Measurements from ENCODE around the gene CHD9. TPM values are rescaled to one million over a fixed set of nuclear protein-coding genes. Genes with fewer than 3 reads are reported as not detected.

The CHD9 gene
- total and polyA plus RNA-seq, 9 of the 15 experiments (the other 6 are each of a cell fraction or from before 2014, with no cell fraction given): 29.0 to 69.3 (median 40.6) TPM

DNA sequence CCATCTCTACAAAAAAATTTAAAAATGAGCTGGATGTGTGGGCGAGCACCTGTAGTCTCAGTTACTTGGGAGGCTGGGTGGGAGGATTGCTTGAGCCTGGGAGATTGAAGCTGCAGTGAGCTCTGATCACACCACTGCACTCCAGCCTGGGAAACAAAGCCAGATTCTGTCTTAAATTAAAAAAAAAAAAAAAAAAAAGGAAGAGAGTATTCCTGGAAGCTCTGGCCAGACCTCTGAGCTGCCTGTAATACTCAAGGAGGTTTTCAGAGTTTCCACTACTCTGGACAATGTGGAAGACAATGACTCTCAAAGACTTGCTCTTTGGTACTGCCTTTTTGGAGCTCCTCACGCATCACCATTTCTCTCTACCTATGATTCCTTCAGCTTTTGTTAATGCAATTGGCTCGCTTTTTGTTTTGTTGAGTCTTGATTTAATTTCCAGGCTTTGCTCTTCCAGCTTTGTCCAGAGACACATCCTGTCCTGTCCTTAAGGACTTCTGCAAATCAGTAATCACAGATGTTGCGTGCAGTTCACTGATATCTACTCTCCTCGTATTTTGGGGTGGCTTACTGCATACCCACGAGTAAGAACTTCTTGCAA is 10.8 kb downstream of the CHD9 start:
- ChIA-PET POLR2A (interaction anchor here (0.6 to 1.6 kb wide), 4 partner anchors 9 to 230 kb away, joined by 3 to 8 read pairs (median 4); no protein-coding TSS in a partner anchor), CTCF (ENCODE audit: low intra/inter-chr PET ratio) (no interaction called here)
- H4K20me1 ChIP-seq (replicated peaks; ENCODE audit: control insufficient read depth, insufficient read depth, low read length): 0 out of 2 replicates have a peak, but pooled peaks cover 3% of the 10 kb centered on the region
- no TSS peak for BruUV-seq (replicated peaks)
- H3K4me3 ChIP-seq: no peak overlapping the region
- DNase-seq (ENCODE audit: extremely low read depth in 1 of 4, low spot score in 3 of 4) (peak in 1 of 4 experiments; percentile 41), ATAC-seq (peak; percentile 63), FAIRE-seq (no peak)
- H2AFZ ChIP-seq (ENCODE audit: low read depth, low read length): no peak overlapping the region
- peaks cover 88% of the 10 kb centered on the region for H3K79me2 ChIP-seq (ENCODE audit: control insufficient read depth, insufficient read depth, low read length)
- no peak overlapping the region for H3K27ac ChIP-seq (ENCODE audit: extremely low read depth, low read depth, low read length)
- 29% methylated on average over 6 of the region's 6 CpGs for WGBS (ENCODE audit: insufficient coverage, low coverage, missing lambda C conversion rate)
- H3K9ac ChIP-seq (ENCODE audit: insufficient read depth in 1 of 2, low read depth in 2 of 2, low read length in 2 of 2): no peak overlapping the region
- peaks cover 0 to 14% of the 10 kb centered on the region in 2 experiments; a peak in 2 of 5 replicates for H3K4me1 ChIP-seq (replicated peaks in 1 of 2; ENCODE audit: control insufficient read depth in 2 of 2, insufficient read depth in 2 of 2, low read length in 2 of 2)
- H3K9me1 ChIP-seq (ENCODE audit: control insufficient read depth, insufficient read depth, low read length): no peaks in the 10 kb centered on the region
- no peak overlapping the region for H3K4me2 ChIP-seq (ENCODE audit: insufficient read depth, low read length)
- H3K36me3 ChIP-seq (ENCODE audit: control insufficient read depth, insufficient read depth, low read length): peaks cover 30% of the 10 kb centered on the region; the same call in 2 of the 3 replicates
- no peaks in the 10 kb centered on the region for H3K9me3 ChIP-seq (replicated peaks; ENCODE audit: control insufficient read depth, insufficient read depth, low read depth, low read length)
- H3K27me3 ChIP-seq (ENCODE audit: control insufficient read depth in 2 of 2, insufficient read depth in 2 of 2, low read length in 2 of 2): no peaks in the 10 kb centered on the region
- in situ Hi-C loops (cut with MboI) (no loop called here), intact Hi-C loops (cut with micrococcal nuclease) (no loop called here)
- TF ChIP-seq, protein P1, sequence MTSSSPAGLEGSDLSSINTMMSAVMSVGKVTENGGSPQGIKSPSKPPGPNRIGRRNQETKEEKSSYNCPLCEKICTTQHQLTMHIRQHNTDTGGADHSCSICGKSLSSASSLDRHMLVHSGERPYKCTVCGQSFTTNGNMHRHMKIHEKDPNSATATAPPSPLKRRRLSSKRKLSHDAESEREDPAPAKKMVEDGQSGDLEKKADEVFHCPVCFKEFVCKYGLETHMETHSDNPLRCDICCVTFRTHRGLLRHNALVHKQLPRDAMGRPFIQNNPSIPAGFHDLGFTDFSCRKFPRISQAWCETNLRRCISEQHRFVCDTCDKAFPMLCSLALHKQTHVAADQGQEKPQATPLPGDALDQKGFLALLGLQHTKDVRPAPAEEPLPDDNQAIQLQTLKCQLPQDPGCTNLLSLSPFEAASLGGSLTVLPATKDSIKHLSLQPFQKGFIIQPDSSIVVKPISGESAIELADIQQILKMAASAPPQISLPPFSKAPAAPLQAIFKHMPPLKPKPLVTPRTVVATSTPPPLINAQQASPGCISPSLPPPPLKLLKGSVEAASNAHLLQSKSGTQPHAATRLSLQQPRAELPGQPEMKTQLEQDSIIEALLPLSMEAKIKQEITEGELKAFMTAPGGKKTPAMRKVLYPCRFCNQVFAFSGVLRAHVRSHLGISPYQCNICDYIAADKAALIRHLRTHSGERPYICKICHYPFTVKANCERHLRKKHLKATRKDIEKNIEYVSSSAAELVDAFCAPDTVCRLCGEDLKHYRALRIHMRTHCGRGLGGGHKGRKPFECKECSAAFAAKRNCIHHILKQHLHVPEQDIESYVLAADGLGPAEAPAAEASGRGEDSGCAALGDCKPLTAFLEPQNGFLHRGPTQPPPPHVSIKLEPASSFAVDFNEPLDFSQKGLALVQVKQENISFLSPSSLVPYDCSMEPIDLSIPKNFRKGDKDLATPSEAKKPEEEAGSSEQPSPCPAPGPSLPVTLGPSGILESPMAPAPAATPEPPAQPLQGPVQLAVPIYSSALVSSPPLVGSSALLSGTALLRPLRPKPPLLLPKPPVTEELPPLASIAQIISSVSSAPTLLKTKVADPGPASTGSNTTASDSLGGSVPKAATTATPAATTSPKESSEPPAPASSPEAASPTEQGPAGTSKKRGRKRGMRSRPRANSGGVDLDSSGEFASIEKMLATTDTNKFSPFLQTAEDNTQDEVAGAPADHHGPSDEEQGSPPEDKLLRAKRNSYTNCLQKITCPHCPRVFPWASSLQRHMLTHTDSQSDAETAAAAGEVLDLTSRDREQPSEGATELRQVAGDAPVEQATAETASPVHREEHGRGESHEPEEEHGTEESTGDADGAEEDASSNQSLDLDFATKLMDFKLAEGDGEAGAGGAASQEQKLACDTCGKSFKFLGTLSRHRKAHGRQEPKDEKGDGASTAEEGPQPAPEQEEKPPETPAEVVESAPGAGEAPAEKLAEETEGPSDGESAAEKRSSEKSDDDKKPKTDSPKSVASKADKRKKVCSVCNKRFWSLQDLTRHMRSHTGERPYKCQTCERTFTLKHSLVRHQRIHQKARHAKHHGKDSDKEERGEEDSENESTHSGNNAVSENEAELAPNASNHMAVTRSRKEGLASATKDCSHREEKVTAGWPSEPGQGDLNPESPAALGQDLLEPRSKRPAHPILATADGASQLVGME (CRISPR knock-in tag; IDR thresholded peaks at IDR 0.05): no peak
- TF ChIP-seq SOX6 (IDR thresholded peaks at IDR 0.05) (no peak), ZNF24 (IDR thresholded peaks at IDR 0.05) (no peak), CBFA2T3 (IDR thresholded peaks at IDR 0.05) (peak; percentile 63; the same call in 1 of the 2 replicates), CHCHD3 (CRISPR knock-in tag; IDR thresholded peaks at IDR 0.05) (no peak), CEBPG (CRISPR knock-in tag; IDR thresholded peaks at IDR 0.05) (no peak; the same call in 1 of the 2 replicates), CEBPG (tag; conservative IDR thresholded peaks at IDR 0.05 in 1 of 2, IDR thresholded peaks at IDR 0.05 in 1 of 2) (0 out of 4 replicates have a peak, but pooled peaks of 1 of the 2 experiments have one; percentile 42), RCOR1 (IDR thresholded peaks at IDR 0.05; ENCODE audit: borderline replicate concordance in 1 of 2, low read depth in 2 of 2, low read length in 2 of 2) (0 out of 4 replicates have a peak, but pooled peaks of 1 of the 2 experiments have one; percentile 17), TEAD4 (IDR thresholded peaks at IDR 0.05; ENCODE audit: low read length) (peak; percentile 50; the same call in 1 of the 2 replicates), TEAD4 (CRISPR knock-in tag; IDR thresholded peaks at IDR 0.05; ENCODE audit: borderline replicate concordance) (no peak), JUN (IDR thresholded peaks at IDR 0.05; ENCODE audit: borderline replicate concordance, low read depth, low read length) (no peak), JUN (CRISPR knock-in tag; IDR thresholded peaks at IDR 0.05; ENCODE audit: borderline replicate concordance) (no peak), TCF7 (IDR thresholded peaks at IDR 0.05; ENCODE audit: borderline replicate concordance) (no peak), EGR1 (conservative IDR thresholded peaks at IDR 0.05) (peak; percentile 34; the same call in 1 of the 2 replicates), ZNF444 (CRISPR knock-in tag; IDR thresholded peaks at IDR 0.05) (no peak), ZNF23 (CRISPR knock-in tag; IDR thresholded peaks at IDR 0.05) (no peak), DPF2 (IDR thresholded peaks at IDR 0.05) (0 out of 2 replicates have a peak, but pooled peaks have one; percentile 23), SRSF3 (IDR thresholded peaks at IDR 0.05; ENCODE audit: insufficient read depth, low read length) (no peak), HDAC8 (tag; IDR thresholded peaks at IDR 0.05) (no peak)
